OCI-LY7 (cell line): ENCODE measurements around the gene ADAMTS6.

ENCODE experiments used
- CTCF ChIP-seq: fragments of 200-600 bp; sonication (generic); conservative IDR thresholded peaks from 2 replicates; pipeline ENCODE4 v1.5.1; 2014; ENCODE audit warnings: mild to moderate bottlenecking, antibody characterized with exemption, low read length, moderate library complexity, mixed read lengths
- EZH2phosphoT487 ChIP-seq: fragments of 200-600 bp; sonication (generic); IDR thresholded peaks from 2 replicates; pipeline ENCODE4 v1.6.1; 2018; ENCODE audit warnings: low read depth, borderline replicate concordance, mild to moderate bottlenecking, mixed run types, antibody characterized with exemption, low read length, moderate library complexity, mixed read lengths

GRCh38 chr5:65133477-65134110, 348.1 kb downstream of the ADAMTS6 start:
- TF ChIP-seq CTCF, result no peak
- no peak for TF ChIP-seq EZH2phosphoT487
